ENCODE measurements around the gene RBM28. TPM values are rescaled to one million over a fixed set of nuclear protein-coding genes. Genes with fewer than 3 reads are reported as not detected.

The RBM28 gene
- total RNA-seq, 1 experiment from 2014 or later, result 71.4 TPM

DNA sequence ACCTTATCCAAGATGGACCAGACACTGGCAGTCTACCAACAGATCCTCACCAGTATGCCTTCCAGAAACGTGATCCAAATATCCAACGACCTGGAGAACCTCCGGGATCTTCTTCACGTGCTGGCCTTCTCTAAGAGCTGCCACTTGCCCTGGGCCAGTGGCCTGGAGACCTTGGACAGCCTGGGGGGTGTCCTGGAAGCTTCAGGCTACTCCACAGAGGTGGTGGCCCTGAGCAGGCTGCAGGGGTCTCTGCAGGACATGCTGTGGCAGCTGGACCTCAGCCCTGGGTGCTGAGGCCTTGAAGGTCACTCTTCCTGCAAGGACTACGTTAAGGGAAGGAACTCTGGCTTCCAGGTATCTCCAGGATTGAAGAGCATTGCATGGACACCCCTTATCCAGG lies 89.2 kb downstream of the RBM28 start:
- Mint-ChIP-seq H3K9me3 (ENCODE audit: unreplicated experiment) (peaks cover 9% of the 10 kb centered on the region), H3K4me3 (ENCODE audit: unreplicated experiment) (no peak overlapping the region), H3K27me3 (ENCODE audit: insufficient read depth, unreplicated experiment) (no peaks in the 10 kb centered on the region), H3K27ac (ENCODE audit: unreplicated experiment) (no peak overlapping the region), H3K36me3 (ENCODE audit: insufficient read depth, unreplicated experiment) (no peaks in the 10 kb centered on the region), H3K4me1 (ENCODE audit: low read depth, unreplicated experiment) (peaks cover 19% of the 10 kb centered on the region)
- H3K4me3 ChIP-seq (ENCODE audit: low read depth, low read length), result no peak overlapping the region
- ChIA-PET CTCF (no interaction called here), POLR2A (no interaction called here)
- intact Hi-C loops (cut with micrococcal nuclease; ENCODE audit: unreplicated experiment), result no loop called here
- H3K36me3 ChIP-seq (ENCODE audit: control insufficient read depth, insufficient read depth, low read length), result no peaks in the 10 kb centered on the region
- no peak for DNase-seq
- BruUV-seq (replicated peaks), result no TSS peak
- 0 out of 2 replicates have a peak, but pooled peaks cover 4% of the 10 kb centered on the region for H3K9me3 ChIP-seq
- H3K4me1 ChIP-seq, result peaks cover 6% of the 10 kb centered on the region
- TF ChIP-seq, protein P1, sequence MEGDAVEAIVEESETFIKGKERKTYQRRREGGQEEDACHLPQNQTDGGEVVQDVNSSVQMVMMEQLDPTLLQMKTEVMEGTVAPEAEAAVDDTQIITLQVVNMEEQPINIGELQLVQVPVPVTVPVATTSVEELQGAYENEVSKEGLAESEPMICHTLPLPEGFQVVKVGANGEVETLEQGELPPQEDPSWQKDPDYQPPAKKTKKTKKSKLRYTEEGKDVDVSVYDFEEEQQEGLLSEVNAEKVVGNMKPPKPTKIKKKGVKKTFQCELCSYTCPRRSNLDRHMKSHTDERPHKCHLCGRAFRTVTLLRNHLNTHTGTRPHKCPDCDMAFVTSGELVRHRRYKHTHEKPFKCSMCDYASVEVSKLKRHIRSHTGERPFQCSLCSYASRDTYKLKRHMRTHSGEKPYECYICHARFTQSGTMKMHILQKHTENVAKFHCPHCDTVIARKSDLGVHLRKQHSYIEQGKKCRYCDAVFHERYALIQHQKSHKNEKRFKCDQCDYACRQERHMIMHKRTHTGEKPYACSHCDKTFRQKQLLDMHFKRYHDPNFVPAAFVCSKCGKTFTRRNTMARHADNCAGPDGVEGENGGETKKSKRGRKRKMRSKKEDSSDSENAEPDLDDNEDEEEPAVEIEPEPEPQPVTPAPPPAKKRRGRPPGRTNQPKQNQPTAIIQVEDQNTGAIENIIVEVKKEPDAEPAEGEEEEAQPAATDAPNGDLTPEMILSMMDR (IDR thresholded peaks at IDR 0.05; ENCODE audit: insufficient read depth in 1 of 2, low read depth in 1 of 2, low read length in 1 of 2, severe bottlenecking in 1 of 2, unreplicated experiment in 1 of 2), result no peak
- H3K27me3 ChIP-seq (replicated peaks; ENCODE audit: control insufficient read depth, insufficient read depth, low read length), result no peaks in the 10 kb centered on the region

DNA sequence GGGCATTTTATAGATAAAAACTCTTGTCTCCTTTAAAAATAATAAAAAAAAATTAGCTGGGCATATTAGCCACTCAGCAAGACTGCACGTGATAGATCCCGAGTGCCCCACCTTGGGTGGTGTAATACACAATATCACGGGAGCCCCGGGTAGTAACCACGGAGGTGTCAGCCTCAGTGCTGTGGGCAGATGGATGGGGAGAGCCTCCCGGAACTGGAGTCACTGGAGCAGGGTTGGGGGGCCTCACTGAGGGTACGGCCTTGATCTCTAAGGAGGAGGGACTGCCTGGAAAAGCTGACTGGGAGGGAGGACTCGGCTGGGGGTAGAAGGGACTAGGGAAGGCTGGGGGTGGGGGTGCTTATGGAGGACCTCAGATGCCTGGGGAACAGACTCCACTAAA lies 90.0 kb downstream of the RBM28 start:
- Mint-ChIP-seq H3K27ac (ENCODE audit: unreplicated experiment) (no peak overlapping the region), H3K27me3 (ENCODE audit: insufficient read depth, unreplicated experiment) (no peaks in the 10 kb centered on the region), H3K4me3 (ENCODE audit: unreplicated experiment) (no peak overlapping the region), H3K9me3 (ENCODE audit: unreplicated experiment) (peaks cover 6% of the 10 kb centered on the region), H3K36me3 (ENCODE audit: insufficient read depth, unreplicated experiment) (no peaks in the 10 kb centered on the region), H3K4me1 (ENCODE audit: low read depth, unreplicated experiment) (peaks cover 12% of the 10 kb centered on the region)
- 0 out of 2 replicates have a peak, but pooled peaks cover 4% of the 10 kb centered on the region for H3K9me3 ChIP-seq
- H3K4me1 ChIP-seq, result no peaks in the 10 kb centered on the region
- TF ChIP-seq, protein P1 (IDR thresholded peaks at IDR 0.05; ENCODE audit: insufficient read depth in 1 of 2, low read depth in 1 of 2, low read length in 1 of 2, severe bottlenecking in 1 of 2, unreplicated experiment in 1 of 2), result no peak
- H3K36me3 ChIP-seq (ENCODE audit: control insufficient read depth, insufficient read depth, low read length), result no peaks in the 10 kb centered on the region
- intact Hi-C loops (cut with micrococcal nuclease; ENCODE audit: unreplicated experiment), result no loop called here
- H3K27me3 ChIP-seq (replicated peaks; ENCODE audit: control insufficient read depth, insufficient read depth, low read length), result no peaks in the 10 kb centered on the region
- ChIA-PET CTCF (no interaction called here), POLR2A (no interaction called here)
- H3K4me3 ChIP-seq (ENCODE audit: low read depth, low read length), result no peak overlapping the region
- DNase-seq, result no peak
- BruUV-seq (replicated peaks), result no TSS peak

DNA sequence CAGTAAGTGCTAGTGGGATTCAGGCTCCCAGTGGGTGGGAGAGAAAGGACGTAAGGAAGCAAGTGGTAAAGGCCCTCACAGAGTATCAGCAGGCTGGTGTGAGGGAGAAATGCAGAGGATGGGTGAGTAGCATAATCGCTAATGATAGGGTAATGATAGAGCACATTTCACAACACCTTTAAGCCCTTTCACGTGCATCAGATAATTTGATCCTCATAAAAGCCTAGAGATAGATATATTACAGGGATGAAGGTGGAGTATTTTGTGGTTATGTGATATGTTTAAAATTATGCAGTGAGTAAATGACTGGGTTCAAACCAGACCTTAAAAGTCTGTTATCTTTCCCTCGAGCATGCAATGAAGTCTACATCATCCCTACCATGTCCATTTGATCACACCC lies 92.4 kb downstream of the RBM28 start:
- Mint-ChIP-seq H3K27me3 (ENCODE audit: insufficient read depth, unreplicated experiment) (no peaks in the 10 kb centered on the region), H3K36me3 (ENCODE audit: insufficient read depth, unreplicated experiment) (no peaks in the 10 kb centered on the region), H3K27ac (ENCODE audit: unreplicated experiment) (no peak overlapping the region), H3K9me3 (ENCODE audit: unreplicated experiment) (no peaks in the 10 kb centered on the region), H3K4me1 (ENCODE audit: low read depth, unreplicated experiment) (no peaks in the 10 kb centered on the region), H3K4me3 (ENCODE audit: unreplicated experiment) (no peak overlapping the region)
- Histone ChIP-seq H3K4me3 (ENCODE audit: low read depth, low read length) (no peak overlapping the region), H3K27me3 (replicated peaks; ENCODE audit: control insufficient read depth, insufficient read depth, low read length) (no peaks in the 10 kb centered on the region), H3K9me3 (0 out of 2 replicates have a peak, but pooled peaks cover 4% of the 10 kb centered on the region), H3K4me1 (no peaks in the 10 kb centered on the region), H3K36me3 (ENCODE audit: control insufficient read depth, insufficient read depth, low read length) (no peaks in the 10 kb centered on the region)
- POLR2A ChIA-PET, result no interaction called here
- no peak for DNase-seq
- CTCF ChIA-PET, result no interaction called here
- no TSS peak for BruUV-seq (replicated peaks)
- intact Hi-C loops (cut with micrococcal nuclease; ENCODE audit: unreplicated experiment), result no loop called here
- TF ChIP-seq, protein P1 (IDR thresholded peaks at IDR 0.05; ENCODE audit: insufficient read depth in 1 of 2, low read depth in 1 of 2, low read length in 1 of 2, severe bottlenecking in 1 of 2, unreplicated experiment in 1 of 2), result no peak

Other genes with a start within 250 kb of the RBM28 start
- not detected in 2 replicates for gene LEP, start 102.6 kb downstream of the RBM28 start, total RNA-seq (2022)
- gene PRRT4, start 17.8 kb upstream of the RBM28 start, total RNA-seq (2022), result 0.37 and 0.43 TPM in 2 replicates
- 39.9 and 43.5 TPM in 2 replicates for gene IMPDH1, start 66.1 kb upstream of the RBM28 start, total RNA-seq (2022)
- 17.0 and 17.8 TPM in 2 replicates for gene HILPDA, start 112.0 kb upstream of the RBM28 start, total RNA-seq (2022)
- gene METTL2B, start 132.8 kb upstream of the RBM28 start, total RNA-seq (2022), result 37.2 and 39.0 TPM in 2 replicates

All from Caco-2 (cell line).